Ovary (tissue), 9 donors: ENCODE measurements around the gene ESM1. TPM values are rescaled to one million over a fixed set of nuclear protein-coding genes. Genes with fewer than 3 reads are reported as not detected.

Experiments
- DNase-seq, 5 donors: peaks; one replicate each; pipeline ENCODE4 v3.0.0-alpha.2; 2019 to 2020
- H3K27ac ChIP-seq, 2 donors: fragments of 200-600 bp; one replicate each; pipeline versions ENCODE4 v1.5.1 to v1.8.0; 2019 to 2022
- H3K27me3 ChIP-seq: fragments of 200-600 bp; one replicate; pipeline ENCODE4 v1.8.0; 2022
- H3K36me3 ChIP-seq: fragments of 200-600 bp; sonication (generic); one replicate; pipeline ENCODE4 v1.5.1; 2019
- H3K4me1 ChIP-seq: one replicate; pipeline ENCODE4 v1.8.1; 2013; ENCODE audit warnings: mild to moderate bottlenecking, moderate library complexity; ENCODE audit not compliant: insufficient read depth
- H3K4me3 ChIP-seq: fragments of 200-600 bp; sonication (generic); one replicate; pipeline ENCODE4 v1.5.1; 2017
- H3K9me3 ChIP-seq, 2 donors: fragments of 200-600 bp in 1 of 2; sonication (generic) in 1 of 2; one replicate each; pipeline versions ENCODE4 v1.5.1 to v1.8.1; 2013 to 2019; ENCODE audit warnings: mild to moderate bottlenecking in 1 of 2, moderate library complexity in 1 of 2
- EP300 ChIP-seq: sonication (generic); formaldehyde crosslinking; IDR thresholded peaks from one replicate; pipeline ENCODE4 v1.6.1; 2017; ENCODE audit warnings: antibody characterized with exemption
- POLR2A ChIP-seq: fragments of 450-650 bp; IDR thresholded peaks from one replicate; pipeline ENCODE4 v1.6.1; 2017; ENCODE audit warnings: antibody characterized with exemption, mild to moderate bottlenecking, moderate library complexity
- WGBS, 3 donors: extraction: QIAGEN DNeasy Blood & Tissue Kit in 1 of 3; methylation state at CpG; one replicate each; pipeline versions ENCODE4 v1.1.5 to v1.1.7; 2013 to 2017; 5-methylcytosine and 5-hydroxymethylcytosine counted together
- intact Hi-C, 4 donors: fragments of 100-400 bp; cut with DNase I; formaldehyde crosslinking; loops; one replicate each; pipeline versions ENCODE4 v1.11.0 to v1.15.1; 2022 to 2023
- polyA plus RNA-seq, 2 donors: library from polyadenylated mRNA; stranded (reverse); fragments of 200-250 nt in 1 of 2; fragments of 350-450 nt in 1 of 2; fragmentation: Illumina TruSeq in 1 of 2; extraction: RNeasy Lipid Tissue Mini Kit (QIAGEN cat#74804) in 1 of 2; gene quantifications; one replicate each; pipeline ENCODE4 v1.2.3, GENCODE V29; 2013 to 2014
- total RNA-seq, 7 donors: library from RNA; depleted of rRNA in 2 of 7; stranded (reverse); fragments of >200 nt in 2 of 7; fragmentation: NEBNext Ultra II Directional in 3 of 7; extraction: Animal tissue kit (Norgen Biotek cat#: 25700) in 3 of 7; gene quantifications; one replicate each; pipeline versions ENCODE4 v1.1.0 to v1.2.4, GENCODE V29; 2016 to 2023
- TF ChIP-seq, protein P1 (sequence below), 3 donors: fragments of 450-650 bp in 2 of 3; fragments of 200-600 bp in 1 of 3; IDR thresholded peaks; one replicate each; pipeline versions ENCODE4 v1.5.1 to v1.8.0; 2016 to 2022; ENCODE audit warnings: antibody characterized with exemption in 3 of 3, mild to moderate bottlenecking in 1 of 3
- donor health status: DM: no; HTN: no; CAD: no; lungs with moderate emphysema.
- donor health status: DM: no; HTN: no; CAD: no.
- donor health status: Bipolar disorder and iron deficiency.
- donor health status: DM: yes; HTN: yes; CAD: no.
- donor health status: DM: no; HTN: no; CAD: no.
- donor health status: DM: yes; HTN: yes; CAD: no.

The ESM1 gene
- total and polyA plus RNA-seq, 9 donors = 0.10 to 1.5 (median 0.35) TPM; not detected in 3

DNA sequence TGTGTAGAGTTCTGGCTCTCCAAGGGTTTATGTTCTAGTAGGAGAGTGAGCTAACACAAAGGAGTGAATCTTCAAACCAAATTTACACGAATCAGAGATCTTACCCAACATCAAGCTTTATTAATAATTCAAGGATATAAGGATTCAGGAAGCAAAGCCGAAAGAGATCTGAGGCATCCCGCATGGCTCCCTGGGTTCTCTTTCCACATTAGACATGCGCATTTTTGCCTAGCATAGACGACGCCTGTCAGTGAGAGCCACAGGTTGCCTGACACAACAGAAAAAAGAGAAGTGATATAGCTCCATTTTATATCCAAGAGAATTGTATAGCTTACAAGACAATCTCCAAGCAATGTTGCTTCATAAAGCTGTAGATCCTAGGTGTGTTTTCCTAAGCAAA is 52.6 kb downstream of the ESM1 start:
- Histone ChIP-seq H3K9me3 (no peaks in the 10 kb centered on the region), H3K36me3 (no peaks in the 10 kb centered on the region), H3K4me3 (no peak overlapping the region), H3K27ac (no peak overlapping the region), H3K27me3 (no peaks in the 10 kb centered on the region), H3K4me1 (no peaks in the 10 kb centered on the region)
- TF ChIP-seq EP300 = no peak
- intact Hi-C loops = no loop called here
- 65 to 70% (median 66%) methylated on average over 6 of the region's 6 CpGs for WGBS, 3 donors
- DNase-seq = no peak

DNA sequence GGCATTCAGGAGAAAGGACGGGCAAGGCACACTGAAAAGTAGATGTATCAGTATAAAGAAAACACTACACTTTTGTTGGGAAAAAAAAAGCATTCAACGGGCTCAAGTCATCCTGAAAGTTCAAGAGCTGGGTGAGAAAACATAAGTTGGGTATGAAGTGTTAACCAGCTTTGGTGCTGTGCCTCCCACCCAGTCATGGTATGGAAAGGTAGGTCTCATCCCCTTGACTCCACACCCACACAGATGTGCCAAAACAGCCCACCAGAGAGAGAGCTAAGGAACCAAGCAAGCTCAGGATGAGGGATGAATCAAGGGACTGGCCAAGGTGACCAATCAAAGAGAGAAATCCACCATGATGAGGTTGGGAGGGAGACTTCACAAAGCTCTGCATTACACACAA is 54.7 kb downstream of the ESM1 start:
- no peak for TF ChIP-seq POLR2A
- TF ChIP-seq, protein P1, sequence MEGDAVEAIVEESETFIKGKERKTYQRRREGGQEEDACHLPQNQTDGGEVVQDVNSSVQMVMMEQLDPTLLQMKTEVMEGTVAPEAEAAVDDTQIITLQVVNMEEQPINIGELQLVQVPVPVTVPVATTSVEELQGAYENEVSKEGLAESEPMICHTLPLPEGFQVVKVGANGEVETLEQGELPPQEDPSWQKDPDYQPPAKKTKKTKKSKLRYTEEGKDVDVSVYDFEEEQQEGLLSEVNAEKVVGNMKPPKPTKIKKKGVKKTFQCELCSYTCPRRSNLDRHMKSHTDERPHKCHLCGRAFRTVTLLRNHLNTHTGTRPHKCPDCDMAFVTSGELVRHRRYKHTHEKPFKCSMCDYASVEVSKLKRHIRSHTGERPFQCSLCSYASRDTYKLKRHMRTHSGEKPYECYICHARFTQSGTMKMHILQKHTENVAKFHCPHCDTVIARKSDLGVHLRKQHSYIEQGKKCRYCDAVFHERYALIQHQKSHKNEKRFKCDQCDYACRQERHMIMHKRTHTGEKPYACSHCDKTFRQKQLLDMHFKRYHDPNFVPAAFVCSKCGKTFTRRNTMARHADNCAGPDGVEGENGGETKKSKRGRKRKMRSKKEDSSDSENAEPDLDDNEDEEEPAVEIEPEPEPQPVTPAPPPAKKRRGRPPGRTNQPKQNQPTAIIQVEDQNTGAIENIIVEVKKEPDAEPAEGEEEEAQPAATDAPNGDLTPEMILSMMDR (IDR thresholded peaks at IDR 0.05) = no peak
- TF ChIP-seq EP300 = no peak
- Histone ChIP-seq H3K36me3 (no peaks in the 10 kb centered on the region), H3K27ac (no peak overlapping the region), H3K9me3 (no peaks in the 10 kb centered on the region), H3K4me1 (no peaks in the 10 kb centered on the region), H3K27me3 (no peaks in the 10 kb centered on the region), H3K4me3 (no peak overlapping the region)
- DNase-seq = no peak
- WGBS, 3 donors = 82 to 91% (median 83%) methylated on average over 2 of the region's 2 CpGs
- intact Hi-C loops = no loop called here

Other genes with a start within 250 kb of the ESM1 start
- gene GZMK, start 38.7 kb upstream of the ESM1 start, total RNA-seq = 1 to 10 TPM in 1 of 7 donors, under 1 TPM in 4, not detected in 2; 0.23 to 1.1 (median 0.77) TPM
- 1 to 10 TPM in 1 of 2 donors, under 1 TPM in 1; 0.47 to 9.5 TPM for gene GZMK, start 38.7 kb upstream of the ESM1 start, polyA plus RNA-seq
- gene GZMA, start 117.1 kb upstream of the ESM1 start, total RNA-seq = 1 to 10 TPM in 2 of 7 donors, under 1 TPM in 4, not detected in 1; 0.51 to 1.8 (median 0.96) TPM
- 10 to 100 TPM in 1 of 2 donors, 1 to 10 TPM in 1; 1.5 to 12.9 TPM for gene GZMA, start 117.1 kb upstream of the ESM1 start, polyA plus RNA-seq
- gene GPX8, start 174.6 kb upstream of the ESM1 start, total RNA-seq = 10 to 100 TPM; 14.4 to 58.7 (median 29.8) TPM
- 10 to 100 TPM; 25.5 to 58.8 TPM for gene GPX8, start 174.6 kb upstream of the ESM1 start, polyA plus RNA-seq
- 10 to 100 TPM in 1 of 7 donors, under 1 TPM in 4, not detected in 2; 0.12 to 10.7 (median 0.24) TPM for gene CDC20B, start 187.6 kb upstream of the ESM1 start, total RNA-seq
- gene CDC20B, start 187.6 kb upstream of the ESM1 start, polyA plus RNA-seq = not detected
- 1 to 10 TPM in 1 of 7 donors, under 1 TPM in 1, not detected in 5; 0.10 to 1.5 TPM for gene MCIDAS, start 241.7 kb upstream of the ESM1 start, total RNA-seq
- gene MCIDAS, start 241.7 kb upstream of the ESM1 start, polyA plus RNA-seq = not detected
- gene CCNO, start 248.0 kb upstream of the ESM1 start, total RNA-seq = 10 to 100 TPM in 1 of 7 donors, 1 to 10 TPM in 4, under 1 TPM in 2; 0.36 to 11.8 (median 1.7) TPM
- gene CCNO, start 248.0 kb upstream of the ESM1 start, polyA plus RNA-seq = 1 to 10 TPM in 1 of 2 donors, under 1 TPM in 1; 0.13 to 1.1 TPM